GM21576 (cell line): ENCODE data around the gene MYCN.
"Not testable (repeated sequence)": the region's sequence is repeated elsewhere in the genome, so short reads cannot be mapped to it uniquely, and the experiment has no call there.

Experiments
- ATAC-seq: cut with Tn5 transposase; IDR thresholded peaks from one replicate; pipeline ENCODE4 v1.9.1; 2021; ENCODE audit warnings: mild to moderate bottlenecking, moderate library complexity; ENCODE audit not compliant: unreplicated experiment

The MYCN gene

DNA sequence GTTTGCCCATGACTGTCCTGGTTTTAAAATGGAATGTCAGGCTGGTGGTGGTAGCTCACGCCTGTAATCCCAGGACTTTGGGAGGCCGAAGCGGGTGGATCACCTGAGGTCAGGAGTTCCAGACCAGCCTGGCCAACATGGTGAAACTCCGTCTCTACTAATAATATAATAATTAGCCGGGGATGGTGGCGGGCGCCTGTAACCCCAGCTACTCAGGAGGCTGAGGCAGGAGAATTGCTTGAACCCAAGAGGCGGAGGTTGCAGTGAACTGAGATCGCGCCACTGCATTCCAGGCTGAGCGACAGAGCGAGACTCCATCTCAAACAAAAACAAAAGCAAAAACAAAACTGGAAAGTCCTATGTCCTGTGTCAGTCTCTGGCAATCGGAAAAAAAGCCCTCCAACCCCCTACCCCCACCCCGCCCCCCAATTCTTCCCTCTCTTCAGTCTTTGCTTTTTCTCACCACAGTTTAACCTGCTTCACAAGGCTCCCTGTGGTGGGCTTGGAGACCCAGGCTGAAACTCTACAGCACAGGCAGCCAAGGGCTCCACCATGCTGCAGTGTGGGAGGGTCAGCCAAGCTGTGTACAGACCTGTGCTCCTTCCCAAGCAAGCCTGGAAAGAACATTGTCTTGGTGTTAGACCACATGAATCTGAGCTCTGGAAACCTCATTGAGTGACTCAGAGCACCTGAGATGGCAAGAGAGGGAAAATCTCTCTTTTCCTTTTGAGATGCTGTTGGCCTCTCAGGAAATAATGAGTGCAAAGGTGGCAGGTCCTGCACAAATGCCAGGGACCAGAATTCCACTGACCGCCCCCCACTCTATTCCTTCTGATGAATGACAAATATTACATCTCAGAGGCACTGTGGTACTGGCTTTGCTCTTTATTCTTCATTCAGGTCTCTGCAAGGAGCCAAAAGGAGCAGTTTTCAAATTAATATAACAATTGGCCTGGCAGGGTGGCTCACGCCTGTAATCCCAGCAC lies 16.7 kb downstream of the MYCN start:
- no peak for ATAC-seq

DNA sequence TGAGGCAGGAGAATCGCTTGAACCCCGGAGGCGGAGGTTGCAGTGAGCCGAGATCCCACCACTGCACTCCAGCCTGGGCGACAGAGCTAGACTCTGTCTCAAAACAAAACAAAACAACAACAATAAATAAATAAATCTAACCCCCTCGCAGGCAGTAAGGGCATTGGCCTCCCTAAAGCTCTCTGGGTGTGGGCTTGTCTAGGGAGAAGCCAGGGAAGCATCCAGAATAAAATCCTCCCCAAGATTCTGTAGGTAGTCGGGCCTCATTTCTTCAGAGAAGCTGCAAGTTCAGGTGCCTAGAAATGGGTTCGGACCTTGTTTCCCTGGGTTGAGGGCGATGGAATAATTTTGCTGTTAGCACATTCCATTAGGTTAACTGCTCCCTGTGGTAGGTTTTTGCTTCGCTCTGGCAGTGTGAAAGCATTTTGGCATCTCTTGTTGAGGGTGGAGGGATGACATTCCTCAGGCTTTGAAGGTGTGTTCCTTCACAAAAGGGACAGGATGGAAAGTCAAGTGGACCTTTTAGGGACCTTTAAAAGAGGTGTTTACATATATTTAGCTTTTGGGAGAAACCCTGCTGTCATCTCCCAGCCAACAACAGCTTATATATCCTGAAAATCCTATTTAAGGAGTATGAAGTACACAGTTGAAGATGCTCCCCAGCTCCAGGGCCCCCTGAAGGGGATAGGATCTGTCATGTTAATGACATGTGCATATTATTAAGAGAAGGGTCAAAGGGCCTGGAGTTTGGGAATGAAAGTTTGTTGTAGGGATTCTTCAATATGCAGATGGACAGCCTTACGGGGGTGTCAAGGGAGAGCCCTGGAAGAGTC lies 17.7 kb downstream of the MYCN start:
- ATAC-seq = no peak

DNA sequence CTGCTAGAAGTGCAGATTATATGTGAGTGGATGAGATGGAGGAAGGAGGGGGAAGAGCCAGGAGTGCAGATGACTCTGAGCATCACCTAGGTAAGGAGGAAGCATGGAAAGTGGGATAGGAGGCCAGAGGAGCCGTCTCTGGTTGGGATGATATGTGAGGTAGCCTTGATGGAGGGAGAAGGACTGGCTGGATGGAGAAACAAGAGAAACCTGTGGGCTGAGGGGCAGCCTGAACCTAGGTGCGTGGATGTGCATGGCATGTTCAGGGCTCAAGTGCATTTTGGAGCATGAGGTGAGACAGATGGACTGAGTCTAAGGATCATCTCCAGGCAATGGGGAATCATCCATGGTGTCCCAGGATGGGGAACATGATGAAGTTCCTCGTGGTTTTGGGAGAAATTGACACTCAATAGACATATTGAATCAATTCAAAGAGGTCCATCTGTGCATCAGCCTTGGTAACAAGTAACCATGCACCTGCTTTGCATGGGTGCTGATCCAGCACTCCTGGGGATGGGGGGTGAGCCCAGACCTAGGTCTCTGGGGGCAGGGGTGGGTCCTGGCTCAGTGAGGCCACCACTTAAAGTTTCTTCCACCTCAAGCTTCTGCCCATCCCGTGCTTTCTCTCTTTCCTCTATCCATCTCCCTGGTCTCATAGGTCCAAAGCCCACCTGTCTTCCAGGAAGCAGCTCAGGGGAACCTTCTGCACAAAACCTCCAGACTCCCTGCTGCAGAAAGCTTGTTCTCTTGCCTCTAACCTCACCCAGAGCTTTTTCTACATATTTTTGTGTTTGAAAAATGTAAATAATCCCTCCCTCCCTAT lies 19.2 kb downstream of the MYCN start:
- no peak for ATAC-seq

DNA sequence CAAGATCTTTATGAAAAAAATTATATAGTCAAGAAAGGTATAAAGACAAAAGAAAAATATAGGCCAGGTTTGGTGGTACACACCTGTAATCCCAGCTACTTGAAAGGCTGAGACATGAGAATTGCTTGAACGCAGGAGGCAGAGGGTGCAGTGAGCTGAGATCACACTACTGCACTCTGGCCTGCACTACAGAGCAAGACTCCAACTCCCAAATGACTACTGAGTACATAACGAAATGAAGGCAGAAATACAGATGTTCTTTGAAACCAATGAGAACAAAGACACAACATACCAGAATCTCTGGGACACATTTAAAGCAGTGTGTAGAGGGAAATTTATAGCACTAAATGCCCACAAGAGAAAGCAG lies 19.8 kb downstream of the MYCN start:
- not testable (repeated sequence) for ATAC-seq

DNA sequence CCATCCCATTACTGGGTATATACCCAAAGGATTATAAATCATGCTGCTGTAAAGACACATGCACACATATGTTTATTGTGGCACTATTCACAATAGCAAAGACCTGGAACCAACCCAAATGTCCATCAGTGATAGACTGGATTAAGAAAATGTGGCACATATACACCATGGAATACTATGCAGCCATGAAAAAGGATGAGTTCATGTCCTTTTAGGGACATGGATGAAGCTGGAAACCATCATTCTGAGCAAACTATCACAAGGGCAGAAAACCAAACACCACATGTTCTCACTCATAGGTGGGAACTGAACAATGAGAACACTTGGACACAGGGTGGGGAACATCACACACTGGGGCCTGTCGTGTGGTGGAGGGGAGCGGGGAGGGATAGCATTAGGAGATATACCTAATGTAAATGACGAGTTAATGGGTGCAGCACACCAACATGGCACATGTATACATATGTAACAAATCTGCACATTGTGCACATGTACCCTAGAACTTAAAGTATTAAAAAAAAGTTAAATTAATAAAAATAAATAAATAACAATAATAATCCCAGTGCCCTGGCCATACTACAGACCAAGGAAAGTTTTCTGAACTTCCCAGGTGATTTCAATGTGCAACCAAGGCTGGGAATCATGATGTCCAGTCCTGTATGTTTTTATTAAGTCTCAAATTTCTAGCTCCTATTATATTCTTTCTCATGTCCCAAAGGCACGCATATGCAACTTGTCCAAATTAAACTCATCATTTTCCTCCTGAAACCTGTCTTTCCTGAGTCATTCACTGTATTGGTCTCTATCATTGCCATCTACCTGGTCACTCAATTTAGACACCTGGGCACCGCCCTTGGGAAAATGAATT lies 23.0 kb downstream of the MYCN start:
- not testable (repeated sequence) for ATAC-seq

DNA sequence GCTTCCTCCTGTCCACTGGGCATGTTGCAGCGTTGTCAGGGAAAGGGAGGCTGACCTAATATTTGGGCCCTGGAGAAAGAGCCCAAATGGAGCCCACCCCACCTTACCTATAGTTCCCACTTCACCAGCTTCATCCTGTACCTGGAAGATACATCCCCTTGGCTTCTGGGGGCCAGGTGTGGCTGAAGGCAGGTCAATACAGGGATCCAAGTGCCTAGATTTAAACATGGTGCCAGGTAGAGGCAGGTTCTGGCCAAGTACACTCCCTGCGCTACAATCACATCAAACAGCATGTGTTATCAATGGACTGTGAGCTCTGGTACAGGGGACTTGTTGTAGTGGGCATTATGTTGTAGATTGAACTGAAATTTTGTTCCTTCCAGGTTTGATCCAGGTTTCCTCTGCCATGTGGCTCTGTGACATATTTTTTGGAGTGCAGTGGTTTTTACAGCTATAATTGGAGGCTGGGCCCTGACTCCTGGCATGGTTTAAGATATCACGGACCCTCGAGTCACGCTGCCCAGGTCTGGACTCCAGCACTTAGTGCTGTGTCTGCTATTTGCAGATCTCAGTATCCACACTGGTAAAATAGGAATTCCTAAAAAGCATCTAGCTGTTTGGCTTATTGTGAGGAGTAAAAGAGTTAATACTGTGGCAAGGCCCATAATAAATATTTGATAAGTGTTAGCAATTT lies 23.8 kb downstream of the MYCN start:
- no peak for ATAC-seq

DNA sequence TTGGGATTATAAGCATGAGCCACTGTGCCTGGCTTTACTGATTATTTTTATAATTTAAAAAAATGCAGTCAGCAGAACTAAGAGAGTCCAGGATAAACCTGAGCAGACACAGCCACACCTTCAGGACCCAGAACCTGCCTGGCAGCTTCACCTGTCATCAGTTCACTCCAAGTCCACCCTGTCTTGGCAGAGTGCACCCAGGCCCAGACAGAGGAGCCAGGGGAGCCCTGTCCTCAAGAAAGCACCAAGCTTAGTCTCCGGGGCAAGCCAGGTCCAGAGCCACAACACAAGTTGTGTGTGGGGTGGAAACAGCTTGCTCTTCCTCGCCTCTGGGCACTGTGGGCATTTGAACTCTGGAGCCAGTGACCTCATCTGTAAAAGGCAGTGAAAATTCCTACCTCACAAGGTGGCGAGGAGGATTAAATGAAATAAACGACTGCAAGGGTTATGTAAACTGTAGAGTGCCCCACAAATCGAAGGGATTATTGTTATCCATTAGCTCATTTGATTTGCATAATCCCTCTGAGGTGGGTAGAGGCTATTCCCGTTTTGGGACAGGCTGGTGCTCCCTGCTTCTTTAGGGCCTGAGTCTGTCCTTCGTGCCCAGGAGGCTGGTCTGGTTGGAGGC lies 24.7 kb downstream of the MYCN start:
- ATAC-seq = no peak

DNA sequence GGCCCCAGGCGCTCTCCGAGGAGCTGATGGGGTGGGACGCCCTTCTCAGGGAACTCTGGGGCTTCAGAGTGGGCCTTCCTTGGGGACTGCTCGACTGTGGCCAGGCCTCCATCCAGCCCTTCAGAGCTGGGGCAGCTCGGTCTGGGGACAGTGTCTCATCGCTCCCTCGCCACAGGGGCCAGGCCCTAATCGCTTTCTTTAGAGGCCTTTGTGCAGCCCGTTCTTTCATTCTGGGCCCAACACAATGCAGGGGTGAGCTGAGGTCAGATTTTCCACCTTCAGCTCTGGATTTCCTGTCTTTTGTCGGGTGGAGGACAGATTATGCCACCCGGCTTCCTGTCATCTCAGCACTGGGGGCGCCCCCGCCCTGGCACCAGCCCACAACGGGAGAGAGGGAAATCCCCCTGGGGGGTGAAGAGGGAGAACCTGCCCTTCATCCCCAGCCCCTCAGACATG lies 25.2 kb downstream of the MYCN start:
- ATAC-seq = no peak

DNA sequence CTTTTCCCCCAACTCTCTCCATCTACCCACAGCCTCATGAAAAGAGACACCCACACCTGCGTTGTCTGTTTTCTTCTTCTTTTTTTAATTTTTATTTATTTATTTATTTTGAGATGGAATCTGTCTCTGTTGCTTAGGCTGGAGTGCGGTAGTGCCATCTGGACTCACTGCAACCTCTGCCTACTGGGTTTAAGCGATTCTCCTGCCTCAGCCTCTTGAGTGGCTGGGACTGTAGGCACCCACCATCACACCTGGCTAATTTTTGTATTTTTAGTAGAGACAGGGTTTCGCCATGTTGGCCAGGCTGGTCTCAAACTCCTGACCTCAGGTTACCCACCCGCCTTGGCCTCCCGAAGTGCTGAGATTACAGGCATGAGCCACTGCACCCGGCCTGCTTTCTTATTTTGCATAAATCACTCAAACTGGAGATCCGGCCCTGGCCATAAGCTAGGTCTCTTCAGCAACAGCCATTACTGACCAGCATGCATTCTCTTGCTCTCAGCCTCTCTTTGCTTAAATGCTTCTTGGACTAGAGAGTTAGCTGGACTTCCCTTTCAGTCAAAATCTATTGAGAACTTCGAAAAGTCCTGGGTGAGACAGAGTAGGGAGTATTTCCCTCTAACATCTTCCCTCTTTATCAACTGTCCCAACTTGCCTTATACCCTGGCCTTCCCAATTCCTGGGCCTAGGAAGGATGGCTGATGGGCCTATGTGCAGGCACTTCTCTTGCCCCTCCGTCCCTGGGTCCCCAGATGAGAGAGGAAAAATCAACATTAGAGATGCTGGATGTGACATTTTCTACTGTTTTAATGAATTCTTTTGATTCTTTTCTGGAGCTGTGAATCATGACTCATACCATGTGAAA lies 27.3 kb downstream of the MYCN start:
- ATAC-seq = no peak

DNA sequence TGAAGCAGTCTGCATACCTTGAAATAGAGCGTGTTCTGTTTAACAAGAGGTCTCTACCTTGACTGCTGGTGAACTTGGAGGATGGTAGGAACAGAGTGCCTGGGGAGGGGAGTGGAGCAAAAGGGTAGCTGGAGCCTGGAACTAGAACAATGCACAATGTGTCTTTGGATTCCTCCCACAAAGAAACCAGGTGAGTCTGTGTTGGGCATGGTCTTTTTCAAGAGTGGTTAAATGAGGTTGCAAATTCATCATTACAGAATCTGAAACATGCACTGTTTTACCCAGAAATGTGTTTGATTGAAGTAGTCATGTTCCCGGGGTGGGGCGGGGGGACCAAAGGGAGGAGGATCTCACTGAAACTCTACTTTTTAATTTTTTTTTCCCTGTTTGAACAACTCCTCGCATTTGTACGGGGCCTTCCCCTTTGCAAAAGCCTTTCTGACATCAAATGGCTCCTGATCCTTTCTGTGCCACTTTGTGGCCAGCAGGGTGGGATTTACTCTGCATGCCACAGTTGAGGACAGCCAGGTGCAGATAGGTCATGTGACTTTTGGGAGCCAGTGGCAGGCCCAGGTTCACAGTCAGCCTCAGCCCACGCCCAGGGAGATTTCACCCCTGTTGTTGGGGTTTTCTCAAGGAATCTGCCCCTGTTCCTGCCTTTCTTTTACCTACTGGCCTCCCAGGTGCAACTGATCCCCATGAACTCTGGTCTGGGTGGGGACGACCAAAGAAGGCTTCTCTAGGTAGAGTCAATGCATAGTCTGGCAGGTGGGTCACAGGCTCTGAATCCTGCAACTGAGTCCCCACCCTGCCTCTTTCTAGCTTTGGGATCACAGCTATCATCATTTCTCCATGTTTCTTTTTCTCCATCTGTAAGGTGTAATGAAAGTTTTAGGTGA lies 28.2 kb downstream of the MYCN start:
- no peak for ATAC-seq

DNA sequence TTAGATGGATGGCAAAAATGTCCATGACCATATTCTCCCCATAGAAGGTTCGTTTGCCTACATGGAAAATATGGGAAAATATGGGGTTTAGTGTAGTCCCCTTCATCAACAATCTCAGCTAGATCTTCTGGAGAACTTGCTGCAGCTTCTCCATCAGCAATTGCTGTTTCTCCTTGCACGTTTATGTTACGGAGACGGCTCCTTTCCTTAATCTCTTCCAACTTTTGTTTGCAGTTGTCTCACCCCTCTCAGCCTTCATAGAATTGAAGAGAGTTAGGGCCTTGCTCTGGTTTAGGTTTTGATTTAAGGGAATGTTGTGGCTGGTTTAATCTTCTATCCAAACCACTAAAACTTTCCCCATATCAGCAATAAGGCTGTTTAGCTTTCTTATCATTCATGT lies 28.9 kb downstream of the MYCN start:
- no peak for ATAC-seq

DNA sequence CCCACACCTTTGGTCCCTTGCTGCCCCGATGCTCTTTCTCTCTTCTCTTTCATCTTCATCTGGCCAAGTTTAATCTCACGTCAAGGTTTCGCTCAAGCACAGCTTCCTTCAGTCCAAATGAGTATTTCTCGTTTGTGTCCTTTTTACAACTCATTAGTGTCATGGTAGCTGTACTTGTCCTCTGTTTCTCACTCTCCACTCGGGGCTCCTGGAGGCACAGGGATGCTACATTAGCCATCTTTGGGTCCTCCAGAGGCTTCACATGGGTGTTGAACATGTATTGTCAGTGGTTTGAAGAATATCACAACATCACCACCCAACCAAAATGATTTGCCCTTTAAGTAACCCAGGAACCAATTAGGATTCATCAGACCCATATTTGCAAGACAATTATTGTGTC lies 30.4 kb downstream of the MYCN start:
- no peak for ATAC-seq

DNA sequence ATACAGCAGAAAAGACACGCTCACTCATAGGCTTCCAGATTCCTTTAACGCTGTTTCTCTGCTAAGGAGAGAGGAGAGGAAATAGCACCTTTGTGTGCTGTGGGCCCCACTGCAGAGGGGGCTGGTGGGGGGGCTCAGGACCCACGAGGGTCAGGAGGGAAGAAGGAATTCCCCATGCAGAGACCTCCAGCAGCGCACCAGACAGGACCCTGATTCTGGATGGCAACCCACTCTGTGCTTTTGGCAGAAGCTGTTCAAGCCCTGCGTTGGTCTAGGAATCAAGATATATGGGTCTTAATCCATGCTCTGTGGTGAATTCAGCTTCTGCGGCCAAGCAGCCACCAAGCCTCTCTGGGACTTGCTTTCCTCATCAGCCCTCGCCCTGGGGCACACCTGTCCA lies 31.0 kb downstream of the MYCN start:
- ATAC-seq = no peak

DNA sequence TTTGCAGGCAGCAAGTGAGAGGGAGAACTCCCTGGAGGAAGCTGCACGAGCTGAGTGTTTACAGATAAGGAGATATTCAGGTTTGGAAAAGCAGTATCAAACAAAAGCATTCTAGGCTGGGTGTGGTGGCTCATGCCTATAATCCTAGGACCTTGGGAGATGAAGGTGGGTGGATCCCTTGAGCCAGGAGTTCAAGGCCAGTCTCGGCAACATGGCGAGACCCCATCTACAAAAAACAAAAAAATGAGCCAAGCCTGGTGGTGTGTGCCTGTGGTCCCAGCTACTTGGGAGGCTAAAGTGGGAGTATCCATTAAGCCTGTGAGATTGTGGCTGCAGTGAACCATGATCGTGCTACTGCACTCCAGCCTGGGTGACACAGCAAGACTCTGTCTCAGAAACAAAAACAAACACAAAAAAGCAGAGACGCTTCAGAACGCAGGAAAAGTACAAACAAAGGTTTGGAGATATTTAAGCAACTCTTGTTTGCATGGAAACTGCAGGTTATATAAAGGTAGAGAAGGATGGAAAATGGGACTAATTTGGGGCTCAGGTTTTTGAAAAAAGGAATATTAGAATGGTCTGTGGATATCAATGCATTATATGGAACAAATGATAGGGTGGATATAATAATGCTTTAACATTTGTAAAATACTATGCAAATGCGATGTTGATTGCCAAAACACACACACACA lies 31.6 kb downstream of the MYCN start:
- ATAC-seq = no peak

DNA sequence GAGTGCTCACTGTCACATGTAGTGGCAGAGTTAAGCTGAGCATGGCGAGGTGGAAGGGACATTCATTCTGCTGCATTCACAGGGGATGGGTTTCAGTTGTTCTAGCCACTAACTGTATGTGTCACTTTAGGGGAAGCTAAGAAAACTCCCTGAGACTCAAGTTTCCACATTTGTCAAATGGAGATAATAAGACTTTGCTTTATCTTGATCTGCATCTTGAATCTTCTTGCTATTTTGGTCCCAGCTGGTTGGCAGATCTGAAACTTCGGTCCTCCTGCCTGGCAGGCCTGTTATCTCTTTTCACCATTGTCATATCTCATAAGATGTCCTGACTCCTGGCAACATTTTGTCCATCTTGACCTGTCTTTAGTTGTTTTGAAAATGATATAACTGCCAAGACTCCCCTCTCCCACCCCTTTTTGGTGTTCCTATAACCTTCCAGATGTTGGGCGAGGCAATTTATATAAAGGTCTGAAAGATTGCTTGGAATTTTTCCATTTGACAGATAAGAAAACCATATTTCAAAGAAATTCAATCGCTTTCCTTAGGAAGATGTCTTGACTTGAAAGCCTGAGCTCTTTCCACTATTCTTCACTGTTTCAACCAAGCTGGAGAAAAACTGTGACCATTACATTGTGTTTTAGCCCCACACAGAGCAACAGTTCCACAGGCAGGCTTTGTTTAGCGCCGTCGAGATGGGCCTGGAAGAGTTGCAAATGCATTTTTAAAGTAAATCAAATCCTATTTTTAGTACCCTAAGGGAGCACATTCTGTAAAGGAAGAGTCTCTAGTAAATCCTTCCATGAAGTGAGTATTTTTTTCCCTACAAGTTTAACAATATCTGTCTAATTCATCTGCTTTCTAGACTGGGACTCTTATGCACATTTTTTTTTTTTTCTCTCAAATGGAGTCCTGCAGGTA lies 33.4 kb downstream of the MYCN start:
- no peak for ATAC-seq
